Naive thymus-derived CD4-positive, alpha-beta T cell (primary cell): ENCODE measurements around the gene ISG20L2. TPM values are rescaled to one million over a fixed set of nuclear protein-coding genes. Genes with fewer than 3 reads are reported as not detected.

ENCODE experiments used
- ATAC-seq: fragments of 150-1000 bp; cut with Tn5 transposase; 2 replicates; pipeline ENCODE4 v1.10.0; 2021; ENCODE audit warnings: mild to moderate bottlenecking, moderate library complexity
- CTCF ChIA-PET: fragments of 350-600 bp; sonication (Branson Sonifier 250); formaldehyde crosslinking; loops from one replicate; lab custom pipeline; 2021; ENCODE audit warnings: antibody characterized with exemption; lab: Charles Lee
- POLR2A ChIA-PET: fragments of 350-600 bp; sonication (Branson Sonifier 250); formaldehyde crosslinking; loops from one replicate; lab custom pipeline; 2021; ENCODE audit warnings: antibody characterized with exemption, inconsistent platforms; lab: Charles Lee
- DNase-seq, 9 donors: peaks; one replicate each; pipeline versions ENCODE4 v3.0.0 to v3.0.0-alpha.2; 2020 to 2022; ENCODE audit warnings: mixed read lengths in 1 of 9
- H3K27ac ChIP-seq: one replicate; pipeline ENCODE4 v1.7.0; 2013; ENCODE audit warnings: mild to moderate bottlenecking, low read depth, low read length, moderate library complexity
- H3K27me3 ChIP-seq, 2 donors: one replicate each; pipeline ENCODE4 v1.7.0; 2013; ENCODE audit warnings: low read length in 2 of 2, mild to moderate bottlenecking in 2 of 2, moderate library complexity in 2 of 2; ENCODE audit not compliant: control insufficient read depth in 2 of 2, insufficient read depth in 2 of 2
- H3K36me3 ChIP-seq, 3 experiments: 1 replicate in 2 of 3; 2 replicates in 1 of 3; pipeline ENCODE4 v1.7.0; 2013; ENCODE audit warnings: low read length in 3 of 3, mild to moderate bottlenecking in 3 of 3, moderate library complexity in 1 of 3; ENCODE audit not compliant: insufficient read depth in 3 of 3, control insufficient read depth in 2 of 3
- H3K4me1 ChIP-seq, 2 donors: one replicate each; pipeline ENCODE4 v1.7.0; 2013; ENCODE audit warnings: low read length in 2 of 2, mild to moderate bottlenecking in 2 of 2, moderate library complexity in 1 of 2; ENCODE audit not compliant: control insufficient read depth in 2 of 2, insufficient read depth in 2 of 2
- H3K4me3 ChIP-seq: 2 replicates; pipeline ENCODE4 v1.7.0; 2013; ENCODE audit warnings: mild to moderate bottlenecking, low read length
- H3K9me3 ChIP-seq, 3 experiments: 1 replicate in 2 of 3; 2 replicates in 1 of 3; pipeline ENCODE4 v1.7.0; 2013; ENCODE audit warnings: low read length in 3 of 3; ENCODE audit not compliant: control insufficient read depth in 2 of 3
- H3K27ac Mint-ChIP-seq, 9 donors: one replicate each; pipeline ENCODE4 v1.8.0; 2020 to 2022; ENCODE audit warnings: mixed read lengths in 9 of 9, mild to moderate bottlenecking in 8 of 9, moderate library complexity in 5 of 9, inconsistent platforms in 2 of 9
- H3K27me3 Mint-ChIP-seq, 5 donors: one replicate each; pipeline ENCODE4 v1.8.0; 2021 to 2022; ENCODE audit warnings: mixed read lengths in 5 of 5, mild to moderate bottlenecking in 1 of 5
- H3K36me3 Mint-ChIP-seq, 5 donors: one replicate each; pipeline ENCODE4 v1.8.0; 2020 to 2022; ENCODE audit warnings: mixed read lengths in 5 of 5, mild to moderate bottlenecking in 3 of 5, inconsistent platforms in 1 of 5
- H3K4me1 Mint-ChIP-seq, 7 donors: one replicate each; pipeline ENCODE4 v1.8.0; 2020 to 2022; ENCODE audit warnings: mixed read lengths in 7 of 7, mild to moderate bottlenecking in 3 of 7, inconsistent platforms in 1 of 7
- H3K4me3 Mint-ChIP-seq, 10 donors: one replicate each; pipeline ENCODE4 v1.8.0; 2020 to 2022; ENCODE audit warnings: mild to moderate bottlenecking in 10 of 10, mixed read lengths in 10 of 10, moderate library complexity in 6 of 10, inconsistent platforms in 2 of 10
- H3K9me3 Mint-ChIP-seq, 11 donors: one replicate each; pipeline ENCODE4 v1.8.0; 2020 to 2022; ENCODE audit warnings: mixed read lengths in 11 of 11, mild to moderate bottlenecking in 4 of 11, inconsistent platforms in 1 of 11, moderate library complexity in 1 of 11
- intact Hi-C, 2 donors: fragments of 100-400 bp; cut with micrococcal nuclease; formaldehyde crosslinking; loops; one replicate each; pipeline ENCODE4 v1.15.1; 2023
- polyA plus RNA-seq, 2 donors: library from polyadenylated mRNA; unstranded; fragments of 300-500 nt; fragmentation: Illumina TruSeq; gene quantifications; one replicate each; pipeline ENCODE4 v1.2.3, GENCODE V29; 2021
- total RNA-seq, 6 experiments: library from RNA in 5 of 6; stranded (reverse) in 5 of 6; gene quantifications; 1 replicate in 5 of 6; 2 replicates in 1 of 6; pipeline ENCODE4 v1.2.3 and lab custom pipeline; 2021 to 2026

ISG20L2 gene, protein sequence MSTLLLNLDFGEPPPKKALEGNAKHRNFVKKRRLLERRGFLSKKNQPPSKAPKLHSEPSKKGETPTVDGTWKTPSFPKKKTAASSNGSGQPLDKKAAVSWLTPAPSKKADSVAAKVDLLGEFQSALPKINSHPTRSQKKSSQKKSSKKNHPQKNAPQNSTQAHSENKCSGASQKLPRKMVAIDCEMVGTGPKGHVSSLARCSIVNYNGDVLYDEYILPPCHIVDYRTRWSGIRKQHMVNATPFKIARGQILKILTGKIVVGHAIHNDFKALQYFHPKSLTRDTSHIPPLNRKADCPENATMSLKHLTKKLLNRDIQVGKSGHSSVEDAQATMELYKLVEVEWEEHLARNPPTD
- total RNA-seq = 10 to 100 TPM; 44.7 to 59.9 (median 53.9) TPM
- 10 to 100 TPM; 15.3 to 20.6 TPM for polyA plus RNA-seq
- total RNA-seq (lab: John Stamatoyannopoulos, UW) = 51.4 reads per million, percentile 72 among the genes with 10 or more reads in this experiment

DNA sequence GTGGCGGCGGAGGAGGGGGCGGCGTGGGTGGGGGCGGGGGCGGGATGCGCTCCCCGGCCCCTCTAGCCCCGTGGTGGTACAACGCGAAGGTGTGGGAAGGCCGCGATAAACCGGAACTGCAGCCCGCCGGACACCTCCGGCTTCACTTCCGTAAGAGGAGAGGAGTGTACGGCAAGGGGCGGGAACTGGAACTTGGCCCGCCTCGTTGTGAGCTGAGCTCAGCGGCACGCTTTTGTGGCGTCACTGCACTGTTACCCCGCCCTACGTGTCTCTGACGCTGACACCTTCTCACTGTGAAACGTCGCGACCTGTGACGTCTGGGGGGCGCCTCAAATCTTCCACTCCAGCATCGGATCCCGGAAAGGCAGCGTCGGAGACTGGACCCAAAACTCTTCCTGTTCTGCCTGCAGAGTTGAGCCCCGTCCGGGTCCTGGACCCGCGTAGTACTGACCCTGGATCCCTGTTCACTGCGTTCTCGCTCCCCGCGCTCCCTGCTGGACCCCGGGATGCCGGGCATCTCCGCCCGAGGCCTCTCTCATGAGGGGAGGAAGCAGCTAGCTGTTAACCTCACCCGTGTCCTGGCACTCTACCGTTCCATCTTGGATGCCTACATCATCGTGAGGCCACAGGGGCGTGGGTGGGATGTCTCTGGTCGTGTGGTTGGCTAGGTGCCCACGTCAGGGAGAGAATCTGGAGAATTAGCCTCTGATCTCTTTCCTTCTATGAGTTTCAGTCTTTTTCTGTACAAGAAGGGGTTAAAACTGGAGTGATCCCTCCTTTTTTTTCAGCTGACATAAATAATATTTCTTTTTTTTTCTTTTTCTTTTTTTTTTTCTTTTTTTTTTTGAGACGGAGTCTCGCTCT lies at the start of gene ISG20L2:
TSS of gene ISG20L2 (minus strand) at position 168 of the 864 bp plus-strand sequence. CDS start 1,114 bp downstream, outside the sequence.
- ATAC-seq = peak; percentile 96
- Histone ChIP-seq H3K4me3 (peak within 1 kb of the TSS; percentile 97), H3K27me3 (no peaks in the 10 kb centered on the region), H3K36me3 (peaks cover 4 to 20% (median 6%) of the 10 kb centered on the region in 3 experiments), H3K9me3 (no peaks in the 10 kb centered on the region), H3K27ac (peak within 1 kb of the TSS; percentile 95), H3K4me1 (peaks cover 38 to 40% of the 10 kb centered on the region in 2 donors)
- POLR2A ChIA-PET = interaction anchor here (0.6 to 6.0 kb wide), 15 partner anchors 12 to 456 kb away, joined by 3 to 77 read pairs (median 7); partner anchors contain the start of genes HDGF, MEF2D, MRPL24 and PRCC
- Mint-ChIP-seq H3K27me3 (no peaks in the 10 kb centered on the region), H3K4me1 (peaks cover 18 to 35% (median 22%) of the 10 kb centered on the region in 7 donors), H3K36me3 (peaks cover 6 to 16% (median 14%) of the 10 kb centered on the region in 5 donors), H3K4me3 (no peak within 1 kb of the TSS), H3K27ac (peak within 1 kb of the TSS in 4 of 9 donors; percentile 94 to 99 (median 98)), H3K9me3 (no peaks in the 10 kb centered on the region)
- CTCF ChIA-PET = interaction anchor here (0.6 to 6.9 kb wide), 9 partner anchors 10 to 164 kb away, joined by 3 to 234 read pairs (median 4); partner anchors contain the start of genes INSRR, MRPL24, NTRK1 and PEAR1
- peak; percentile 76 to 98 (median 94) for DNase-seq
- intact Hi-C loops = loop anchor here (1.0 to 10.0 kb wide), 11 partner anchors 12 to 394 kb away; partner anchors contain the start of genes CCT3 (in 2 of the 2), HDGF (in 2 of the 2), MRPL24 (in 2 of the 2) and PRCC (in 2 of the 2)

DNA sequence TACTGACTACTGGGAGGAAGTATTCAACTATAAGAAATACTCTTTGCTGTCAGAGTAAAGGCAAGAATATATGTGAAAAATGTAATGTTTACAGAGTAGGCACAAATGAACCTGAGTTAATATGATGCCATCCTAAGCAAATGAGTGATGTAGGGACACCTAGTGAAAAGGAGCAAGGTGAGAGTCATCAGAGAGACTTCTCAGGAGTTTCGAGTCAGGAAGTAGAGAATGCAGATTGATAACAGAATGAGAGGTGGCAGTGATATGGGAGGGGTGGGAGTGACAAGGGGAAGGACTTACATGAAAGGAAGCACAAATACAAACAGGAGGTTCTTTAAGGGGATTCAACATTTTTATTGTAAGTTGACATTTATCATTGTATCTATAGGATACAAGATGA lies 49.0 kb upstream of the ISG20L2 start:
- DNase-seq (no peak), ATAC-seq (no peak)
- Mint-ChIP-seq H3K4me3 (peak overlapping the region in 7 of 10 donors; percentile 1 to 50 (median 12)), H3K4me1 (peaks cover 36 to 62% (median 57%) of the 10 kb centered on the region in 7 donors), H3K9me3 (no peaks in the 10 kb centered on the region), H3K27ac (peak overlapping the region in 8 of 9 donors; percentile 9 to 80 (median 48)), H3K27me3 (no peaks in the 10 kb centered on the region), H3K36me3 (peaks cover 8 to 32% (median 18%) of the 10 kb centered on the region in 5 donors)
- H3K4me1 ChIP-seq = peaks cover 14 to 20% of the 10 kb centered on the region in 2 donors
- no peaks in the 10 kb centered on the region for H3K27me3 ChIP-seq
- ChIA-PET CTCF (interaction anchor here (1.4 kb wide), 1 partner anchor 51 kb away, joined by 4 read pairs; no protein-coding TSS in a partner anchor), POLR2A (no interaction called here)
- intact Hi-C loops = no loop called here
- H3K36me3 ChIP-seq = peaks cover 0 to 21% (median under 1%) of the 10 kb centered on the region in 3 experiments
- no peaks in the 10 kb centered on the region for H3K9me3 ChIP-seq
- H3K4me3 ChIP-seq = no peak overlapping the region
- no peak overlapping the region for H3K27ac ChIP-seq

GRCh38 chr1:156776942-156777341 lies 48.4 kb upstream of the ISG20L2 start:
- no peak for ATAC-seq
- Mint-ChIP-seq H3K4me1 (peaks cover 36 to 64% (median 61%) of the 10 kb centered on the region in 7 donors), H3K36me3 (peaks cover 10 to 31% (median 12%) of the 10 kb centered on the region in 5 donors), H3K27me3 (no peaks in the 10 kb centered on the region), H3K4me3 (peak overlapping the region in 3 of 10 donors; percentile 0 to 50 (median 30)), H3K9me3 (no peaks in the 10 kb centered on the region), H3K27ac (peak overlapping the region in 6 of 9 donors; percentile 7 to 62 (median 40))
- peaks cover 20% of the 10 kb centered on the region in 2 donors for H3K4me1 ChIP-seq
- intact Hi-C loops = no loop called here
- ChIA-PET POLR2A (no interaction called here), CTCF (interaction anchor here (0.7 to 1.4 kb wide), 3 partner anchors 20 to 51 kb away, joined by 3 to 4 read pairs (median 3); partner anchors contain the start of gene HDGF)
- peaks cover 0 to 21% (median 4%) of the 10 kb centered on the region in 3 experiments for H3K36me3 ChIP-seq
- H3K27ac ChIP-seq = no peak overlapping the region
- no peaks in the 10 kb centered on the region for H3K9me3 ChIP-seq
- no peak overlapping the region for H3K4me3 ChIP-seq
- no peak for DNase-seq
- no peaks in the 10 kb centered on the region for H3K27me3 ChIP-seq

DNA sequence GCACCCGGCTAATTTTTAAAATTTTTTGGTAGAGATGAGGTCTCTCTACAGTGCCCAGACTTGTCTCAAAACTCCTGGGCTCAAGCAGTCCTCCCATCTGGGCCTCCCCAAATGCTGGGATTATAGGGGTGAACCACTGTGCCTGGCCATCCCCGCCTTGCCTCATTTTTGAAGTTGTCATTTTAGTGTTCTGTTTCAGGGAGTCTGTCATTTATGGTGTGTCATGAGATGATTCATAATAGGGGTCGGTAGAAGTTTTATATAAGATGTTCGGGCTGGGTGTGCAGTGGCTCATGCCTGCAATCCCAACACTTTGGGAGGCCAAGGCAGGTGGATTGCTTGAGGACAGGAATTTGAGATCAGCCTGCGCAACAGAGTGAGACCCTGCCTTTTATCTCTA lies 47.2 kb upstream of the ISG20L2 start:
- peaks cover 0 to 19% (median 4%) of the 10 kb centered on the region in 3 experiments for H3K36me3 ChIP-seq
- intact Hi-C loops = no loop called here
- H3K4me1 Mint-ChIP-seq = peaks cover 33 to 62% (median 59%) of the 10 kb centered on the region in 7 donors
- H3K27ac Mint-ChIP-seq = peak overlapping the region in 2 of 9 donors; percentile 6 to 52
- H3K27me3 ChIP-seq = no peaks in the 10 kb centered on the region
- peak overlapping the region; percentile 21 for H3K27ac ChIP-seq
- peaks cover 7 to 29% (median 10%) of the 10 kb centered on the region in 5 donors for H3K36me3 Mint-ChIP-seq
- DNase-seq (no peak), ATAC-seq (no peak)
- H3K4me3 Mint-ChIP-seq = peak overlapping the region in 2 of 10 donors; percentile 23 to 31
- H3K9me3 ChIP-seq = no peaks in the 10 kb centered on the region
- POLR2A ChIA-PET = no interaction called here
- CTCF ChIA-PET = interaction anchor here (0.9 kb wide), 2 partner anchors 21 to 193 kb away, joined by 3 to 4 read pairs; no protein-coding TSS in a partner anchor
- no peak overlapping the region for H3K4me3 ChIP-seq
- H3K4me1 ChIP-seq = peaks cover 20 to 23% of the 10 kb centered on the region in 2 donors
- H3K9me3 Mint-ChIP-seq = peaks cover 0 to 1% (median 0%) of the 10 kb centered on the region in 11 donors
- H3K27me3 Mint-ChIP-seq = no peaks in the 10 kb centered on the region

GRCh38 chr1:156773607-156774006 lies 45.0 kb upstream of the ISG20L2 start:
- Histone ChIP-seq H3K36me3 (peaks cover 0 to 23% (median 4%) of the 10 kb centered on the region in 3 experiments), H3K4me3 (no peak overlapping the region), H3K27ac (no peak overlapping the region), H3K27me3 (no peaks in the 10 kb centered on the region), H3K9me3 (no peaks in the 10 kb centered on the region), H3K4me1 (peaks cover 26 to 38% of the 10 kb centered on the region in 2 donors)
- Mint-ChIP-seq H3K27ac (peak overlapping the region in 2 of 9 donors; percentile 5 to 16), H3K27me3 (no peaks in the 10 kb centered on the region), H3K4me1 (peaks cover 49 to 83% (median 78%) of the 10 kb centered on the region in 7 donors), H3K4me3 (peak overlapping the region in 2 of 10 donors; percentile 33 to 38), H3K36me3 (peaks cover 10 to 40% (median 19%) of the 10 kb centered on the region in 5 donors), H3K9me3 (peaks cover 0 to 1% (median 0%) of the 10 kb centered on the region in 11 donors)
- POLR2A ChIA-PET = no interaction called here
- intact Hi-C loops = no loop called here
- CTCF ChIA-PET = no interaction called here
- ATAC-seq (no peak), DNase-seq (no peak)
